Measurements from ENCODE around the gene IGFLR1.

The IGFLR1 gene

GRCh38 chr19:35752746-35753350 is 10.6 kb upstream of the IGFLR1 start:
- TF ChIP-seq CTCF (IDR thresholded peaks at IDR 0.05; ENCODE audit: low read length) (no peak), EZH2phosphoT487 (IDR thresholded peaks at IDR 0.05; ENCODE audit: low read length) (no peak), EZH2 (optimal IDR thresholded peaks at IDR 0.05; ENCODE audit: low read depth, low read length) (no peak)
- peaks cover 11% of the 10 kb centered on the region for H3K79me2 ChIP-seq (ENCODE audit: low read length)
- no peak for DNase-seq
- H3K4me2 ChIP-seq (ENCODE audit: low read depth, low read length), result no peak overlapping the region
- no peaks in the 10 kb centered on the region for H3K9me2 ChIP-seq (replicated peaks; ENCODE audit: insufficient read depth, low read length)
- H3K4me3 ChIP-seq (ENCODE audit: low read length), result no peak overlapping the region
- no peak overlapping the region for H3K9ac ChIP-seq (ENCODE audit: low read length)
- peaks cover 8% of the 10 kb centered on the region; the same call in 1 of the 2 replicates for H3K4me1 ChIP-seq (ENCODE audit: low read length)
- no peaks in the 10 kb centered on the region for H3K36me3 ChIP-seq (replicated peaks; ENCODE audit: insufficient read depth, low read length)
- no peaks in the 10 kb centered on the region for H3K9me3 ChIP-seq (replicated peaks; ENCODE audit: insufficient read depth, low read length)
- no peak overlapping the region for H3K27ac ChIP-seq (ENCODE audit: low read length)
- H3F3A ChIP-seq (ENCODE audit: insufficient read depth, low read length), result peaks cover 4% of the 10 kb centered on the region; the same call in 1 of the 2 replicates
- no peak overlapping the region for H2AFZ ChIP-seq (ENCODE audit: low read length)
- no peaks in the 10 kb centered on the region for H4K20me1 ChIP-seq (ENCODE audit: insufficient read depth, low read length)
- H3K27me3 ChIP-seq (replicated peaks; ENCODE audit: insufficient read depth, low read length), result no peaks in the 10 kb centered on the region

- peaks cover 6% of the 10 kb centered on the region; the same call in 1 of the 2 replicates for H3K4me1 ChIP-seq (ENCODE audit: low read length)
- no peak overlapping the region for H3K4me3 ChIP-seq (ENCODE audit: low read length)
- no peaks in the 10 kb centered on the region for H3K36me3 ChIP-seq (replicated peaks; ENCODE audit: insufficient read depth, low read length)
- no peak overlapping the region for H3K27ac ChIP-seq (ENCODE audit: low read length)
- no peak overlapping the region for H3K9ac ChIP-seq (ENCODE audit: low read length)
- TF ChIP-seq CTCF (IDR thresholded peaks at IDR 0.05; ENCODE audit: low read length) (no peak), EZH2phosphoT487 (IDR thresholded peaks at IDR 0.05; ENCODE audit: low read length) (no peak), EZH2 (optimal IDR thresholded peaks at IDR 0.05; ENCODE audit: low read depth, low read length) (no peak)
- peaks cover 16% of the 10 kb centered on the region for H3K79me2 ChIP-seq (ENCODE audit: low read length)
- no peaks in the 10 kb centered on the region for H3K9me2 ChIP-seq (replicated peaks; ENCODE audit: insufficient read depth, low read length)
- no peak overlapping the region for H2AFZ ChIP-seq (ENCODE audit: low read length)
- H4K20me1 ChIP-seq (ENCODE audit: insufficient read depth, low read length), result no peaks in the 10 kb centered on the region
- H3F3A ChIP-seq (ENCODE audit: insufficient read depth, low read length), result peaks cover 2% of the 10 kb centered on the region; the same call in 1 of the 2 replicates
- no peak for DNase-seq
- no peaks in the 10 kb centered on the region for H3K9me3 ChIP-seq (replicated peaks; ENCODE audit: insufficient read depth, low read length)
- H3K4me2 ChIP-seq (ENCODE audit: low read depth, low read length), result no peak overlapping the region
- H3K27me3 ChIP-seq (replicated peaks; ENCODE audit: insufficient read depth, low read length), result no peaks in the 10 kb centered on the region
These were observed 9.8 kb upstream of the IGFLR1 start for GRCh38 chr19:35751839-35752745.

DNA sequence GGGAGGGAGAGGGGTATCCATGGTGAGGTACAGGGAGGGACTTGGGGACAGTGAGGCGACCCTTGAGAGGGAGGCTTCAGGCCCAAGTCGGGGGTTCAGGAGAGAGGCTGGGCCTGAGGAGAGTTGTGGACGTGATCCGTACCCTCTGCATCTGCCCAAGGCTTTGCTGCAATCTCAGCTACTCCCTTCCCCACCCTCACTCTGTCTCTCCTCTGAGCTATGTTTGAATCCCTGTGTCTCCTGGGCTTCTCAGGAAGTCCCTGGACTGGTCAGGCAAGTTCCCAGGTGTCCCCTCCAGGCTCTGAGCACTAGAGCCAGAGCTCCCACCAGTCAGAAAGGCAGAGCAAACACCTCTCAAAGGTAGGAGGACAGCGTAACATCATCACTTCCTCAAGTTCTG is 7.9 kb upstream of the IGFLR1 start:
- Histone ChIP-seq H3F3A (ENCODE audit: insufficient read depth, low read length) (no peaks in the 10 kb centered on the region), H3K36me3 (replicated peaks; ENCODE audit: insufficient read depth, low read length) (no peaks in the 10 kb centered on the region), H2AFZ (ENCODE audit: low read length) (no peak overlapping the region), H3K9me2 (replicated peaks; ENCODE audit: insufficient read depth, low read length) (no peaks in the 10 kb centered on the region), H3K4me3 (ENCODE audit: low read length) (no peak overlapping the region), H4K20me1 (ENCODE audit: insufficient read depth, low read length) (no peaks in the 10 kb centered on the region), H3K9me3 (replicated peaks; ENCODE audit: insufficient read depth, low read length) (no peaks in the 10 kb centered on the region), H3K9ac (ENCODE audit: low read length) (no peak overlapping the region), H3K79me2 (ENCODE audit: low read length) (peaks cover 29% of the 10 kb centered on the region), H3K4me2 (ENCODE audit: low read depth, low read length) (no peak overlapping the region), H3K4me1 (ENCODE audit: low read length) (peaks cover 8% of the 10 kb centered on the region), H3K27me3 (replicated peaks; ENCODE audit: insufficient read depth, low read length) (no peaks in the 10 kb centered on the region), H3K27ac (ENCODE audit: low read length) (no peak overlapping the region)
- TF ChIP-seq EZH2phosphoT487 (IDR thresholded peaks at IDR 0.05; ENCODE audit: low read length), result no peak
- no peak for TF ChIP-seq CTCF (IDR thresholded peaks at IDR 0.05; ENCODE audit: low read length)
- TF ChIP-seq EZH2 (optimal IDR thresholded peaks at IDR 0.05; ENCODE audit: low read depth, low read length), result no peak
- no peak for DNase-seq
